WTC11 (cell line): ENCODE measurements around the gene TBC1D10B. TPM values are rescaled to one million over a fixed set of nuclear protein-coding genes. Genes with fewer than 3 reads are reported as not detected.

ENCODE experiments used
- ATAC-seq: fragments of 200-7000 bp; cut with Tn5 transposase; 2 replicates; pipeline ENCODE4 v1.10.0; 2021; ENCODE audit warnings: mild to moderate bottlenecking, moderate library complexity
- CTCF ChIA-PET: fragments of 300-600 bp; sonication (Branson Sonifier 250); formaldehyde crosslinking; loops from one replicate; lab custom pipeline; 2021; ENCODE audit warnings: antibody characterized with exemption; lab: Charles Lee
- POLR2A ChIA-PET: fragments of 350-600 bp; sonication (Branson Sonifier 250); formaldehyde crosslinking; loops from one replicate; lab custom pipeline; 2021; ENCODE audit warnings: antibody characterized with exemption; lab: Charles Lee
- DNase-seq: peaks from one replicate; pipeline ENCODE4 v3.0.0; 2021; ENCODE audit warnings: low spot score
- H3K27ac Mint-ChIP-seq: 2 replicates; pipeline ENCODE4 v1.8.0; 2021; ENCODE audit warnings: mixed read lengths
- H3K27me3 Mint-ChIP-seq: 2 replicates; pipeline ENCODE4 v1.8.0; 2021; ENCODE audit warnings: low read depth, mild to moderate bottlenecking, moderate library complexity, mixed read lengths
- H3K36me3 Mint-ChIP-seq: 2 replicates; pipeline ENCODE4 v1.8.0; 2021; ENCODE audit warnings: mixed read lengths
- H3K4me1 Mint-ChIP-seq: 2 replicates; pipeline ENCODE4 v1.8.0; 2022; ENCODE audit warnings: mixed read lengths
- H3K4me3 Mint-ChIP-seq: 2 replicates; pipeline ENCODE4 v1.8.0; 2021; ENCODE audit warnings: mild to moderate bottlenecking, moderate library complexity, mixed read lengths
- H3K9me3 Mint-ChIP-seq: 2 replicates; pipeline ENCODE4 v1.8.0; 2021; ENCODE audit warnings: mixed read lengths
- ATF1 ChIP-seq: sonication (generic); formaldehyde crosslinking; IDR thresholded peaks from 2 replicates; pipeline ENCODE4 v1.8.1; 2023; ENCODE audit warnings: mild to moderate bottlenecking, moderate library complexity, missing genetic modification reagents
- CREB1 ChIP-seq: sonication (generic); formaldehyde crosslinking; IDR thresholded peaks from 2 replicates; pipeline ENCODE4 v1.8.0; 2023; ENCODE audit warnings: mild to moderate bottlenecking, missing genetic modification reagents
- ESRRA ChIP-seq: sonication (generic); formaldehyde crosslinking; IDR thresholded peaks from 2 replicates; pipeline ENCODE4 v1.8.1; 2022; ENCODE audit warnings: mild to moderate bottlenecking, missing genetic modification reagents, borderline replicate concordance
- GABPB1 ChIP-seq: sonication (generic); formaldehyde crosslinking; IDR thresholded peaks from 2 replicates; pipeline ENCODE4 v1.8.1; 2023; ENCODE audit warnings: mild to moderate bottlenecking, missing genetic modification reagents
- TP53 ChIP-seq: sonication (generic); formaldehyde crosslinking; IDR thresholded peaks from 2 replicates; pipeline ENCODE4 v1.8.1; 2023; ENCODE audit warnings: mild to moderate bottlenecking, missing genetic modification reagents
- ZNF138 ChIP-seq: sonication (generic); formaldehyde crosslinking; conservative IDR thresholded peaks from 2 replicates; pipeline ENCODE4 v1.8.1; 2022; ENCODE audit warnings: mild to moderate bottlenecking, moderate library complexity, missing genetic modification reagents
- total RNA-seq: library from RNA; stranded (reverse); gene quantifications from 3 replicates; pipeline ENCODE4 v1.2.3, GENCODE V29; 2021
- TF ChIP-seq, protein P1 (sequence below): sonication (generic); formaldehyde crosslinking; IDR thresholded peaks from 2 replicates; pipeline ENCODE4 v1.8.1; 2023; ENCODE audit warnings: mild to moderate bottlenecking, missing genetic modification reagents, borderline replicate concordance
- TF ChIP-seq, protein P2 (sequence below): fragments of 250-450 bp; sonication (Bioruptor Pico); conservative IDR thresholded peaks from 2 replicates; pipeline ENCODE4 v1.9.0; 2021; ENCODE audit warnings: mild to moderate bottlenecking
- TF ChIP-seq, protein P3 (sequence below): sonication (generic); formaldehyde crosslinking; IDR thresholded peaks from 2 replicates; pipeline ENCODE4 v1.8.0; 2022; ENCODE audit warnings: missing genetic modification reagents
- TF ChIP-seq, protein P4 (sequence below): sonication (generic); formaldehyde crosslinking; IDR thresholded peaks from 2 replicates; pipeline ENCODE4 v1.8.1; 2023; ENCODE audit warnings: mild to moderate bottlenecking, missing genetic modification reagents
- TF ChIP-seq, protein P5 (sequence below): fragments of 250-450 bp; sonication (Bioruptor Pico); IDR thresholded peaks from 2 replicates; pipeline ENCODE4 v1.9.0; 2021; ENCODE audit warnings: mild to moderate bottlenecking
- TF ChIP-seq, protein P6 (sequence below): sonication (generic); formaldehyde crosslinking; IDR thresholded peaks from 2 replicates; pipeline ENCODE4 v1.8.0; 2022; ENCODE audit warnings: mild to moderate bottlenecking, missing genetic modification reagents

TBC1D10B gene
- total RNA-seq, 1 experiment from 2014 or later = 40.5 TPM

DNA sequence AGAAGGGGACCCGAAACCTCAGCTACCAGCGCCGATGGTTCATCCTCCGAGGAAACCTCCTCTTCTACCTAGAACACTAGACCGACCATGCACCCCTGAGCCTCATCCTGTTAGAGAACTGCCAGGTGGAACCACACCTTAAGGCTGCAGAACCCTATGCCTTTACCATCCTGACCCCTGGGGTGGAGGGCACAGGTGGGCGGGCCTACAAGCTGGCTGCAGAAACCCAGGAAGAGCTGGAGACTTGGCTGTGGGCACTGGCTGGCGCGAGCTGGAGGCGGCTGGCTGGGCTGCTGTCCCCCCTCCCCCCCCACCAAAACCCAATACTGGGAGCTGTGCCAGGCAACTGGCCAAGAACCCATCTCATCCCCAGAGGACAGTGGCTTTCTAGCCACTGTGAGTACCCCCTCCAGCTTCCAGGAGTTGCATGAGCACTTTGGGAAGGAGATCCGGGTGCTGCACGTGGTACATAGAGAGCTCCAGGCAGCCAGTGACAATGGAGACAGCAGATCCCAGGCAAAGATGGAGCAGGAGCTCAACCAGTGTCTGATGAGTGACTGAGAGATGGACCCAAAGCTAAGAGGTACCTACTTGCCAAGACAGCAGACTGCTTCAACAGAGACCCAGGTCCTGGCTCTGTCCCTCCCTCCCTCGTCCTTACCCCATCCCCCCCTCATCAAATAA lies 13.8 kb downstream of the TBC1D10B start:
- Mint-ChIP-seq H3K27me3 (no peaks in the 10 kb centered on the region; the same call in 1 of the 2 replicates), H3K4me1 (peaks cover 27% of the 10 kb centered on the region), H3K9me3 (no peaks in the 10 kb centered on the region), H3K27ac (peak overlapping the region; percentile 98), H3K36me3 (peaks cover 29% of the 10 kb centered on the region), H3K4me3 (peak overlapping the region; percentile 93)
- TF ChIP-seq GABPB1 (CRISPR knock-in tag) = no peak
- TF ChIP-seq, protein P1, sequence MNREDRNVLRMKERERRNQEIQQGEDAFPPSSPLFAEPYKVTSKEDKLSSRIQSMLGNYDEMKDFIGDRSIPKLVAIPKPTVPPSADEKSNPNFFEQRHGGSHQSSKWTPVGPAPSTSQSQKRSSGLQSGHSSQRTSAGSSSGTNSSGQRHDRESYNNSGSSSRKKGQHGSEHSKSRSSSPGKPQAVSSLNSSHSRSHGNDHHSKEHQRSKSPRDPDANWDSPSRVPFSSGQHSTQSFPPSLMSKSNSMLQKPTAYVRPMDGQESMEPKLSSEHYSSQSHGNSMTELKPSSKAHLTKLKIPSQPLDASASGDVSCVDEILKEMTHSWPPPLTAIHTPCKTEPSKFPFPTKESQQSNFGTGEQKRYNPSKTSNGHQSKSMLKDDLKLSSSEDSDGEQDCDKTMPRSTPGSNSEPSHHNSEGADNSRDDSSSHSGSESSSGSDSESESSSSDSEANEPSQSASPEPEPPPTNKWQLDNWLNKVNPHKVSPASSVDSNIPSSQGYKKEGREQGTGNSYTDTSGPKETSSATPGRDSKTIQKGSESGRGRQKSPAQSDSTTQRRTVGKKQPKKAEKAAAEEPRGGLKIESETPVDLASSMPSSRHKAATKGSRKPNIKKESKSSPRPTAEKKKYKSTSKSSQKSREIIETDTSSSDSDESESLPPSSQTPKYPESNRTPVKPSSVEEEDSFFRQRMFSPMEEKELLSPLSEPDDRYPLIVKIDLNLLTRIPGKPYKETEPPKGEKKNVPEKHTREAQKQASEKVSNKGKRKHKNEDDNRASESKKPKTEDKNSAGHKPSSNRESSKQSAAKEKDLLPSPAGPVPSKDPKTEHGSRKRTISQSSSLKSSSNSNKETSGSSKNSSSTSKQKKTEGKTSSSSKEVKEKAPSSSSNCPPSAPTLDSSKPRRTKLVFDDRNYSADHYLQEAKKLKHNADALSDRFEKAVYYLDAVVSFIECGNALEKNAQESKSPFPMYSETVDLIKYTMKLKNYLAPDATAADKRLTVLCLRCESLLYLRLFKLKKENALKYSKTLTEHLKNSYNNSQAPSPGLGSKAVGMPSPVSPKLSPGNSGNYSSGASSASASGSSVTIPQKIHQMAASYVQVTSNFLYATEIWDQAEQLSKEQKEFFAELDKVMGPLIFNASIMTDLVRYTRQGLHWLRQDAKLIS (CRISPR knock-in tag) = no peak
- POLR2A ChIA-PET = interaction anchor here (0.6 to 1.8 kb wide), 5 partner anchors 14 to 657 kb away, joined by 3 to 8 read pairs (median 7); partner anchors contain the start of gene TBC1D10B
- ATAC-seq = no peak
- CTCF ChIA-PET = interaction anchor here (0.6 to 5.0 kb wide), 5 partner anchors 15 to 62 kb away, joined by 3 to 28 read pairs (median 5); partner anchors contain the start of genes TBC1D10B and ZNF48
- no peak for DNase-seq

DNA sequence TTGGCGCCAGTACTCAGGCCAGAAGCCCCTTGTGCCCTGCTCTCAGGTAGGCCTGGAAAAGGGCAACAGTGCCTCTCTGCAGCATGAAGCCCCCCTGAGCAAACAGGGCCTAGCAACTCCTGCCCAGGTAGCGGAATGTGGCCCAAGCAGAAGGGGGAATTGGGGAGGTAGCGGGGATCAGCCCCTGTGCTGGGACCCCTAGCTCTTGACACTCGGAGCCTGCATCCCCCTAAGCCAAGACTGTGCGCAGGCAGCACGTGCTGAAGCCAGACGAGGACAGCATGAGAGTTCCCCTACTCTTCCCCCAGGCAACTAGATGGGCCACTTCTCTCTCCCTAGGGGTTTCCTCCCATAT lies 14.4 kb downstream of the TBC1D10B start:
- H3K36me3 Mint-ChIP-seq = peaks cover 31% of the 10 kb centered on the region
- no peaks in the 10 kb centered on the region; the same call in 1 of the 2 replicates for H3K27me3 Mint-ChIP-seq
- peak overlapping the region; percentile 98 for H3K27ac Mint-ChIP-seq
- DNase-seq (no peak), ATAC-seq (no peak)
- peak overlapping the region; percentile 93 for H3K4me3 Mint-ChIP-seq
- no peaks in the 10 kb centered on the region for H3K9me3 Mint-ChIP-seq
- TF ChIP-seq, protein P2, sequence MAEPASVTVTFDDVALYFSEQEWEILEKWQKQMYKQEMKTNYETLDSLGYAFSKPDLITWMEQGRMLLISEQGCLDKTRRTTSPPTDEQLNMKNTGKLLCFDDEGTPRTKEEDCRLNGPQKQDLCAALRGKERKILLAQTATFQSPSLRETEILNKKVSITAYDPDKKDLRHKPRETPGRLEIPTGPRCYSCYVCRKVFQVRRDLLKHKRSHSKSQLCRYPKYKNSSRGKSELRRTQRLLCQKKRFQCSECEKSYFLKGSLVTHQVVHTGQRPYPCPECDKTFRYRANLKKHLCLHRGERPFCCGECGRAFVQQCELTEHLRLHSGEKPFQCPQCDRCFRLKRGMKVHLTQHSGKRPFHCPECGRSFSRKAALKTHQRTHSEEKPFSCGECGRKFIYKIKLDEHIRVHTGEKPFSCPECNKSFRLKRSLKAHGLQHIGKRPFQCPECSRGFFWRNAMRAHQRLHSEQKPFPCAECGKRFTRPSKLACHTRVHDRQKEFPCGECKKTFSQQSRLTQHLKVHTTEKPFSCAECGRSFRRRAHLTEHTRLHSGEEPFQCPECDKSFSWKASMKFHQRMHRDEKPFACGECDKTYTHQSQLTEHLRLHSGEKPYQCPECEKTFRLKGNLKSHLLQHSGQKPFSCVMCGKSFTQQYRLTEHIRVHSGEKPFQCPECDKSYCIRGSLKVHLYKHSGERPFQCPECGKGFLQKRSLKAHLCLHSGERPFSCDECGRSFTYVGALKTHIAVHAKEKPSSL (CRISPR knock-in tag) = no peak
- 0 out of 2 replicates have a peak, but pooled peaks have one; percentile 51 for TF ChIP-seq CREB1 (CRISPR knock-in tag)
- H3K4me1 Mint-ChIP-seq = peaks cover 27% of the 10 kb centered on the region
- ChIA-PET POLR2A (interaction anchor here (0.6 to 1.8 kb wide), 5 partner anchors 14 to 62 kb away, joined by 3 to 8 read pairs (median 6); partner anchors contain the start of genes TBC1D10B and ZNF48), CTCF (interaction anchor here (0.6 to 5.0 kb wide), 10 partner anchors 15 to 655 kb away, joined by 3 to 28 read pairs (median 5); partner anchors contain the start of genes DCTPP1, TBC1D10B and ZNF48)

DNA sequence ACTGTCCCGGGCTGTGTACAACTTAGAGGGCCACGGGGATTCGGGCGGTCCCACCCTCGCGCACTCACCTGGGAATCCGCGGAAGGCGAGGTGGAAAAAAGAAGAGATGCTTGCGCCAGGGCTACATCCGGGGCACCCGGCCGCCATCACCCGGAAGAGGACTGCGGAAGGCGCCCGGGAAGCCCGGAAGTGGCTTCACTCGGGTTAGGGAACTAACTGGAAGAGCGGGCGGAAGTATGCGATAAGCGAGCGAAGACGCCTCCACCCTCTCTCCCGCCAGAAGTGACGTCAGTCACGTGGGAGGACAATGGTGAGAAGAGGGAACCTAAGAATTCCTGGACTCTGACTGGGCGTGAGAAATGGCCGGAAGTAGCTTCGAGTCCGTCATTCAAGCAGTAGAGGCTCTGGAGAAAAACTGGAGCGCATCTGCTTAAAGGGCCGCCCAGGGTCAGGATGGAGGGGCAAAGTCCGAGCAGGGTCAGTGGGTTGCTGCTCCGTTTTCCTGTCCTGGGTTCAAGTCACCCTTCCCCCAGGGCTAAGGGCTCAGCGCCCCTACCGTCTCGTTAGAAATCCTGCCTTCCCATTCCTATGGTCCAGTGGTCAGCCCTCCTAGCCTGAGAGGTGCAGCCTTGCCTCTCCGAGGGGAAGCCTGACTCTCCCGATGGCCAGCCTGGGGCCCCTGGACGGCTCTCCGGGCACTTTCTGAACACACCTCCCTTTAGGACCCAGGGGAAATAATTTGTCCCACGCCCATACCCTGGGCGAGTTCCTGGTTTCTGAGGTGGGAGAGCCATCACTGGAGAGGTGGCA lies 14.9 kb downstream of the TBC1D10B start, which contains the start of gene CD2BP2:
Gene CD2BP2 (minus strand): TSS at position 165 of the 810 bp plus-strand sequence. CDS start 627 bp downstream, outside the sequence.
- DNase-seq = peak; percentile 94
- no peaks in the 10 kb centered on the region; the same call in 1 of the 2 replicates for H3K27me3 Mint-ChIP-seq
- no peaks in the 10 kb centered on the region for H3K9me3 Mint-ChIP-seq
- peak within 1 kb of the TSS; percentile 98 for H3K27ac Mint-ChIP-seq
- ChIA-PET POLR2A (interaction anchor here (0.6 to 1.8 kb wide), 6 partner anchors 9 to 44 kb away, joined by 4 to 8 read pairs (median 6); partner anchors contain the start of genes TBC1D10B and ZNF48), CTCF (interaction anchor here (0.6 to 5.0 kb wide), 14 partner anchors 9 to 654 kb away, joined by 3 to 28 read pairs (median 4); partner anchors contain the start of genes DCTPP1, TBC1D10B, TBX6 and ZNF48)
- H3K4me1 Mint-ChIP-seq = peaks cover 26% of the 10 kb centered on the region
- peak within 1 kb of the TSS; percentile 93 for H3K4me3 Mint-ChIP-seq
- peaks cover 33% of the 10 kb centered on the region for H3K36me3 Mint-ChIP-seq
- peak; percentile 84 for ATAC-seq
- TF ChIP-seq, protein P3, sequence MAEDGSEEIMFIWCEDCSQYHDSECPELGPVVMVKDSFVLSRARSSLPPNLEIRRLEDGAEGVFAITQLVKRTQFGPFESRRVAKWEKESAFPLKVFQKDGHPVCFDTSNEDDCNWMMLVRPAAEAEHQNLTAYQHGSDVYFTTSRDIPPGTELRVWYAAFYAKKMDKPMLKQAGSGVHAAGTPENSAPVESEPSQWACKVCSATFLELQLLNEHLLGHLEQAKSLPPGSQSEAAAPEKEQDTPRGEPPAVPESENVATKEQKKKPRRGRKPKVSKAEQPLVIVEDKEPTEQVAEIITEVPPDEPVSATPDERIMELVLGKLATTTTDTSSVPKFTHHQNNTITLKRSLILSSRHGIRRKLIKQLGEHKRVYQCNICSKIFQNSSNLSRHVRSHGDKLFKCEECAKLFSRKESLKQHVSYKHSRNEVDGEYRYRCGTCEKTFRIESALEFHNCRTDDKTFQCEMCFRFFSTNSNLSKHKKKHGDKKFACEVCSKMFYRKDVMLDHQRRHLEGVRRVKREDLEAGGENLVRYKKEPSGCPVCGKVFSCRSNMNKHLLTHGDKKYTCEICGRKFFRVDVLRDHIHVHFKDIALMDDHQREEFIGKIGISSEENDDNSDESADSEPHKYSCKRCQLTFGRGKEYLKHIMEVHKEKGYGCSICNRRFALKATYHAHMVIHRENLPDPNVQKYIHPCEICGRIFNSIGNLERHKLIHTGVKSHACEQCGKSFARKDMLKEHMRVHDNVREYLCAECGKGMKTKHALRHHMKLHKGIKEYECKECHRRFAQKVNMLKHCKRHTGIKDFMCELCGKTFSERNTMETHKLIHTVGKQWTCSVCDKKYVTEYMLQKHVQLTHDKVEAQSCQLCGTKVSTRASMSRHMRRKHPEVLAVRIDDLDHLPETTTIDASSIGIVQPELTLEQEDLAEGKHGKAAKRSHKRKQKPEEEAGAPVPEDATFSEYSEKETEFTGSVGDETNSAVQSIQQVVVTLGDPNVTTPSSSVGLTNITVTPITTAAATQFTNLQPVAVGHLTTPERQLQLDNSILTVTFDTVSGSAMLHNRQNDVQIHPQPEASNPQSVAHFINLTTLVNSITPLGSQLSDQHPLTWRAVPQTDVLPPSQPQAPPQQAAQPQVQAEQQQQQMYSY = peak; percentile 66
- TF ChIP-seq ZNF138 (CRISPR knock-in tag) = no peak
- TF ChIP-seq, protein P4, sequence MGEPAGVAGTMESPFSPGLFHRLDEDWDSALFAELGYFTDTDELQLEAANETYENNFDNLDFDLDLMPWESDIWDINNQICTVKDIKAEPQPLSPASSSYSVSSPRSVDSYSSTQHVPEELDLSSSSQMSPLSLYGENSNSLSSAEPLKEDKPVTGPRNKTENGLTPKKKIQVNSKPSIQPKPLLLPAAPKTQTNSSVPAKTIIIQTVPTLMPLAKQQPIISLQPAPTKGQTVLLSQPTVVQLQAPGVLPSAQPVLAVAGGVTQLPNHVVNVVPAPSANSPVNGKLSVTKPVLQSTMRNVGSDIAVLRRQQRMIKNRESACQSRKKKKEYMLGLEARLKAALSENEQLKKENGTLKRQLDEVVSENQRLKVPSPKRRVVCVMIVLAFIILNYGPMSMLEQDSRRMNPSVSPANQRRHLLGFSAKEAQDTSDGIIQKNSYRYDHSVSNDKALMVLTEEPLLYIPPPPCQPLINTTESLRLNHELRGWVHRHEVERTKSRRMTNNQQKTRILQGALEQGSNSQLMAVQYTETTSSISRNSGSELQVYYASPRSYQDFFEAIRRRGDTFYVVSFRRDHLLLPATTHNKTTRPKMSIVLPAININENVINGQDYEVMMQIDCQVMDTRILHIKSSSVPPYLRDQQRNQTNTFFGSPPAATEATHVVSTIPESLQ (CRISPR knock-in tag) = no peak
- TF ChIP-seq TP53 (CRISPR knock-in tag) = no peak
- TF ChIP-seq, protein P5, sequence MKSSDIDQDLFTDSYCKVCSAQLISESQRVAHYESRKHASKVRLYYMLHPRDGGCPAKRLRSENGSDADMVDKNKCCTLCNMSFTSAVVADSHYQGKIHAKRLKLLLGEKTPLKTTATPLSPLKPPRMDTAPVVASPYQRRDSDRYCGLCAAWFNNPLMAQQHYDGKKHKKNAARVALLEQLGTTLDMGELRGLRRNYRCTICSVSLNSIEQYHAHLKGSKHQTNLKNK (CRISPR knock-in tag) = no peak; the same call in 1 of the 2 replicates
- TF ChIP-seq ESRRA (CRISPR knock-in tag) = no peak
- TF ChIP-seq, protein P6, sequence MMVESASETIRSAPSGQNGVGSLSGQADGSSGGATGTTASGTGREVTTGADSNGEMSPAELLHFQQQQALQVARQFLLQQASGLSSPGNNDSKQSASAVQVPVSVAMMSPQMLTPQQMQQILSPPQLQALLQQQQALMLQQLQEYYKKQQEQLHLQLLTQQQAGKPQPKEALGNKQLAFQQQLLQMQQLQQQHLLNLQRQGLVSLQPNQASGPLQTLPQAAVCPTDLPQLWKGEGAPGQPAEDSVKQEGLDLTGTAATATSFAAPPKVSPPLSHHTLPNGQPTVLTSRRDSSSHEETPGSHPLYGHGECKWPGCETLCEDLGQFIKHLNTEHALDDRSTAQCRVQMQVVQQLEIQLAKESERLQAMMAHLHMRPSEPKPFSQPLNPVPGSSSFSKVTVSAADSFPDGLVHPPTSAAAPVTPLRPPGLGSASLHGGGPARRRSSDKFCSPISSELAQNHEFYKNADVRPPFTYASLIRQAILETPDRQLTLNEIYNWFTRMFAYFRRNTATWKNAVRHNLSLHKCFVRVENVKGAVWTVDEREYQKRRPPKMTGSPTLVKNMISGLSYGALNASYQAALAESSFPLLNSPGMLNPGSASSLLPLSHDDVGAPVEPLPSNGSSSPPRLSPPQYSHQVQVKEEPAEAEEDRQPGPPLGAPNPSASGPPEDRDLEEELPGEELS (CRISPR knock-in tag) = no peak
- no peak for TF ChIP-seq ATF1
